ENCODE results near the gene SCFD2.

DNA sequence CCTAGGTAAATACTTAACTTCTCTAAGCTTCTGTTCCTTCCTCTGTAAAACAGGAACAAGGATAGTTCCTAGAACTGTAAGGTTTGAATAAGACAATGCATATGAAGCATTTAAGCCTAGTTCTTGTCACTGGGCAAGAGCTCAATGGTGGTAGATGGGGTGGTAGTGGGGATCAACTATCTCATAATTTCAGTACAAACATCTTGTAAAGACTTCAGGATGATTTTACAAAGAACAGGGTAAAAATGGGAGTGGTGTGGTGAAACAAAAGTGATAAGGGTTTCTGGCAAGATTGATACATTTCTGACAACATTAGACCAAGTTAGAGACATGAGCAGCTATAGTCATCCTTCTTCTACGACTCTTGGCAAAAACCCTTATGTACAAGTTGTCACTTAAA, 137.8 kb downstream of the SCFD2 start:
- TF ChIP-seq, protein P1, sequence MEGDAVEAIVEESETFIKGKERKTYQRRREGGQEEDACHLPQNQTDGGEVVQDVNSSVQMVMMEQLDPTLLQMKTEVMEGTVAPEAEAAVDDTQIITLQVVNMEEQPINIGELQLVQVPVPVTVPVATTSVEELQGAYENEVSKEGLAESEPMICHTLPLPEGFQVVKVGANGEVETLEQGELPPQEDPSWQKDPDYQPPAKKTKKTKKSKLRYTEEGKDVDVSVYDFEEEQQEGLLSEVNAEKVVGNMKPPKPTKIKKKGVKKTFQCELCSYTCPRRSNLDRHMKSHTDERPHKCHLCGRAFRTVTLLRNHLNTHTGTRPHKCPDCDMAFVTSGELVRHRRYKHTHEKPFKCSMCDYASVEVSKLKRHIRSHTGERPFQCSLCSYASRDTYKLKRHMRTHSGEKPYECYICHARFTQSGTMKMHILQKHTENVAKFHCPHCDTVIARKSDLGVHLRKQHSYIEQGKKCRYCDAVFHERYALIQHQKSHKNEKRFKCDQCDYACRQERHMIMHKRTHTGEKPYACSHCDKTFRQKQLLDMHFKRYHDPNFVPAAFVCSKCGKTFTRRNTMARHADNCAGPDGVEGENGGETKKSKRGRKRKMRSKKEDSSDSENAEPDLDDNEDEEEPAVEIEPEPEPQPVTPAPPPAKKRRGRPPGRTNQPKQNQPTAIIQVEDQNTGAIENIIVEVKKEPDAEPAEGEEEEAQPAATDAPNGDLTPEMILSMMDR (IDR thresholded peaks at IDR 0.05): no peak
- TF ChIP-seq POLR2A (IDR thresholded peaks at IDR 0.05): no peak

Measured in sigmoid colon (tissue), 3 donors.